ENCODE results near the gene NHSL1.

The NHSL1 gene

GRCh38 chr6:138482816-138483215 lies 16.5 kb downstream of the NHSL1 start:
- Histone ChIP-seq H3K36me3 (ENCODE audit: insufficient read depth, low read length) (no peaks in the 10 kb centered on the region), H3K27ac (ENCODE audit: low read length) (no peak overlapping the region)

GRCh38 chr6:138480279-138480949 lies 18.9 kb downstream of the NHSL1 start:
- no peak overlapping the region for H3K9ac ChIP-seq (ENCODE audit: low read depth, low read length)
- H3K9me3 ChIP-seq (ENCODE audit: insufficient read depth, low read length, severe bottlenecking) = no peaks in the 10 kb centered on the region
- no peak overlapping the region for H2AFZ ChIP-seq (ENCODE audit: low read depth, low read length)
- TF ChIP-seq EZH2 (IDR thresholded peaks at IDR 0.05; ENCODE audit: borderline replicate concordance, low read depth, low read length, severe bottlenecking) (no peak), CTCF (IDR thresholded peaks at IDR 0.05; ENCODE audit: borderline replicate concordance, extremely low read depth, low read length, poor library complexity, severe bottlenecking) (no peak)
- DNase-seq = no peak
- no peak overlapping the region for H3K27ac ChIP-seq (ENCODE audit: low read length)
- no peaks in the 10 kb centered on the region for H4K20me1 ChIP-seq (ENCODE audit: insufficient read depth, low read length)
- no peak for ATAC-seq (ENCODE audit: insufficient read depth, low read depth)
- H3K4me2 ChIP-seq (ENCODE audit: insufficient read depth, low read length) = no peak overlapping the region
- no peak overlapping the region for H3K4me3 ChIP-seq (ENCODE audit: low read depth in 1 of 2, low read length in 2 of 2)
- no peaks in the 10 kb centered on the region for H3K79me2 ChIP-seq (ENCODE audit: insufficient read depth, low read length)
- H3K27me3 ChIP-seq (ENCODE audit: insufficient read depth, low read length, poor library complexity) = peaks cover 11% of the 10 kb centered on the region
- H3K4me1 ChIP-seq (ENCODE audit: insufficient read depth, low read length) = no peaks in the 10 kb centered on the region
- H3K36me3 ChIP-seq (ENCODE audit: insufficient read depth, low read length) = no peaks in the 10 kb centered on the region

More at GRCh38 chr6:138482816-138483215, 16.5 kb downstream of the NHSL1 start:
- Histone ChIP-seq H2AFZ (ENCODE audit: low read depth, low read length) (no peak overlapping the region), H3K9me3 (ENCODE audit: insufficient read depth, low read length, severe bottlenecking) (no peaks in the 10 kb centered on the region), H3K4me1 (ENCODE audit: insufficient read depth, low read length) (no peaks in the 10 kb centered on the region), H3K4me3 (ENCODE audit: low read depth in 1 of 2, low read length in 2 of 2) (no peak overlapping the region), H3K27me3 (ENCODE audit: insufficient read depth, low read length, poor library complexity) (peaks cover 11% of the 10 kb centered on the region), H3K4me2 (ENCODE audit: insufficient read depth, low read length) (no peak overlapping the region), H3K79me2 (ENCODE audit: insufficient read depth, low read length) (no peaks in the 10 kb centered on the region), H3K9ac (ENCODE audit: low read depth, low read length) (no peak overlapping the region), H4K20me1 (ENCODE audit: insufficient read depth, low read length) (no peaks in the 10 kb centered on the region)
- ATAC-seq (ENCODE audit: insufficient read depth, low read depth) (no peak), DNase-seq (no peak)
- TF ChIP-seq EZH2 (IDR thresholded peaks at IDR 0.05; ENCODE audit: borderline replicate concordance, low read depth, low read length, severe bottlenecking) = no peak
- TF ChIP-seq CTCF (IDR thresholded peaks at IDR 0.05; ENCODE audit: borderline replicate concordance, extremely low read depth, low read length, poor library complexity, severe bottlenecking) = no peak

- Histone ChIP-seq H3K36me3 (ENCODE audit: insufficient read depth, low read length) (no peaks in the 10 kb centered on the region), H3K27ac (ENCODE audit: low read length) (no peak overlapping the region), H3K9ac (ENCODE audit: low read depth, low read length) (no peak overlapping the region), H3K9me3 (ENCODE audit: insufficient read depth, low read length, severe bottlenecking) (no peaks in the 10 kb centered on the region), H3K4me2 (ENCODE audit: insufficient read depth, low read length) (no peak overlapping the region), H3K4me1 (ENCODE audit: insufficient read depth, low read length) (no peaks in the 10 kb centered on the region), H3K4me3 (ENCODE audit: low read depth in 1 of 2, low read length in 2 of 2) (no peak overlapping the region), H2AFZ (ENCODE audit: low read depth, low read length) (no peak overlapping the region), H3K27me3 (ENCODE audit: insufficient read depth, low read length, poor library complexity) (peaks cover 5% of the 10 kb centered on the region), H3K79me2 (ENCODE audit: insufficient read depth, low read length) (no peaks in the 10 kb centered on the region), H4K20me1 (ENCODE audit: insufficient read depth, low read length) (no peaks in the 10 kb centered on the region)
- DNase-seq = no peak
- ATAC-seq (ENCODE audit: insufficient read depth, low read depth) = no peak
- TF ChIP-seq EZH2 (IDR thresholded peaks at IDR 0.05; ENCODE audit: borderline replicate concordance, low read depth, low read length, severe bottlenecking) (no peak), CTCF (IDR thresholded peaks at IDR 0.05; ENCODE audit: borderline replicate concordance, extremely low read depth, low read length, poor library complexity, severe bottlenecking) (no peak)
These were observed 21.3 kb downstream of the NHSL1 start for GRCh38 chr6:138477913-138478539.
